ENCODE results near the gene CCDC169. TPM values are rescaled to one million over a fixed set of nuclear protein-coding genes. Genes with fewer than 3 reads are reported as not detected.
"Not testable (repeated sequence)": the region's sequence is repeated elsewhere in the genome, so short reads cannot be mapped to it uniquely, and the experiment has no call there.

CCDC169 gene
- total and polyA plus RNA-seq, 10 donors = 0.06 to 0.44 (median 0.13) TPM; not detected in 4

DNA sequence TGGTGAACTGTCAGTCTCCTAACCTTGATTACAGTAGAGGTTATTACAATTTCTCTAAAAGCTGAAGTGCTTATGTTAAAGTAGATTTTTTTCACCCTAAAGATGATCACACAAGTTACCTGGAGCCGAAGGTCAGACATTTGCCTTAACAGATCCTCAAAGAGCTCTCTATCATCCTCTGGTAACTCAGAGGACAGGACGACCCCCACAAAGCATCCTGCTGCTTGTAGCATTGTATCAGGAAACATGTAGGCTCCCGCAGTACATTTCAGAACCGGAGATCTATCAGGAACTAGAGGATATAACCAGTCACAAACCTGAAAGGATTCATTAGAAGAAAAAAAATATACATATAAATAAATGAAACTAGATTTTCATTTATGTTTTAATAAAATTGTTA lies 33.7 kb upstream of the CCDC169 start:
- Histone ChIP-seq H3K9me3 (no peaks in the 10 kb centered on the region), H3K36me3 (peaks cover 0 to 82% (median 36%) of the 10 kb centered on the region in 6 donors), H3K4me3 (no peak overlapping the region), H3K4me1 (peaks cover 0 to 49% (median 30%) of the 10 kb centered on the region in 6 donors), H3K27me3 (replicated peaks in 1 of 7) (no peaks in the 10 kb centered on the region), H3K27ac (no peak overlapping the region)
- intact Hi-C loops (cut with DNase I; ENCODE audit: low total_unique reads) = no loop called here
- WGBS, 5 donors = 75 to 88% (median 78%) methylated on average over 4 of the region's 4 CpGs
- TF ChIP-seq POLR2AphosphoS5 (IDR thresholded peaks at IDR 0.05) (no peak), POLR2A (IDR thresholded peaks at IDR 0.05) (no peak)
- TF ChIP-seq, protein P1, sequence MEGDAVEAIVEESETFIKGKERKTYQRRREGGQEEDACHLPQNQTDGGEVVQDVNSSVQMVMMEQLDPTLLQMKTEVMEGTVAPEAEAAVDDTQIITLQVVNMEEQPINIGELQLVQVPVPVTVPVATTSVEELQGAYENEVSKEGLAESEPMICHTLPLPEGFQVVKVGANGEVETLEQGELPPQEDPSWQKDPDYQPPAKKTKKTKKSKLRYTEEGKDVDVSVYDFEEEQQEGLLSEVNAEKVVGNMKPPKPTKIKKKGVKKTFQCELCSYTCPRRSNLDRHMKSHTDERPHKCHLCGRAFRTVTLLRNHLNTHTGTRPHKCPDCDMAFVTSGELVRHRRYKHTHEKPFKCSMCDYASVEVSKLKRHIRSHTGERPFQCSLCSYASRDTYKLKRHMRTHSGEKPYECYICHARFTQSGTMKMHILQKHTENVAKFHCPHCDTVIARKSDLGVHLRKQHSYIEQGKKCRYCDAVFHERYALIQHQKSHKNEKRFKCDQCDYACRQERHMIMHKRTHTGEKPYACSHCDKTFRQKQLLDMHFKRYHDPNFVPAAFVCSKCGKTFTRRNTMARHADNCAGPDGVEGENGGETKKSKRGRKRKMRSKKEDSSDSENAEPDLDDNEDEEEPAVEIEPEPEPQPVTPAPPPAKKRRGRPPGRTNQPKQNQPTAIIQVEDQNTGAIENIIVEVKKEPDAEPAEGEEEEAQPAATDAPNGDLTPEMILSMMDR (IDR thresholded peaks at IDR 0.05 in 8 of 11, conservative IDR thresholded peaks at IDR 0.05 in 3 of 11) = no peak
- DNase-seq = no peak

DNA sequence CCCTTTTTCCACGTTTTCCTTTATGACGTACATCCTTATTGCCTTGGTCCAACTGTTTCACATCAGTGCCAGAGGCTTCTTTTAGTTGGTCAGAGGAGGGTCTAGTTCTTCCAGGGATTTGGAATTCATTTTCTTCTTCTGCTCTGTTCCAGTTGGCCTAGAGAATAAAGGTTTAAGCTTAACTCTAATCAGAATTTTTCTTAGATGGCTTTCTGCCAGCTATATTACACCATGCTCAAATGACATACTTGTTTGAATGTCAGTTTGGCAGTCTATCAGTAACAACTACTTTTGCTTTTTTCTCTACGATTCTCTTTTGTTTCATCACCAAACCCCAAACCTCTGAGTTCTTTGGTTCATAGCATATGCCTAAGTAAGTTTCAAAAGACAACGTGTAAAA lies 31.7 kb upstream of the CCDC169 start:
- H3K4me1 ChIP-seq = peaks cover 0 to 36% (median 19%) of the 10 kb centered on the region in 6 donors
- peaks cover 0 to 89% (median 45%) of the 10 kb centered on the region in 6 donors for H3K36me3 ChIP-seq
- no peak for TF ChIP-seq POLR2A (IDR thresholded peaks at IDR 0.05)
- no peak for TF ChIP-seq POLR2AphosphoS5 (IDR thresholded peaks at IDR 0.05)
- TF ChIP-seq, protein P1 (IDR thresholded peaks at IDR 0.05 in 8 of 11, conservative IDR thresholded peaks at IDR 0.05 in 3 of 11) = no peak
- no peak overlapping the region for H3K27ac ChIP-seq
- no peak for DNase-seq
- intact Hi-C loops (cut with DNase I; ENCODE audit: low total_unique reads) = no loop called here
- no peaks in the 10 kb centered on the region for H3K27me3 ChIP-seq (replicated peaks in 1 of 7)
- no peaks in the 10 kb centered on the region for H3K9me3 ChIP-seq
- H3K4me3 ChIP-seq = no peak overlapping the region
- WGBS, 5 donors = 71 to 85% (median 76%) methylated on average over 4 of the region's 4 CpGs

DNA sequence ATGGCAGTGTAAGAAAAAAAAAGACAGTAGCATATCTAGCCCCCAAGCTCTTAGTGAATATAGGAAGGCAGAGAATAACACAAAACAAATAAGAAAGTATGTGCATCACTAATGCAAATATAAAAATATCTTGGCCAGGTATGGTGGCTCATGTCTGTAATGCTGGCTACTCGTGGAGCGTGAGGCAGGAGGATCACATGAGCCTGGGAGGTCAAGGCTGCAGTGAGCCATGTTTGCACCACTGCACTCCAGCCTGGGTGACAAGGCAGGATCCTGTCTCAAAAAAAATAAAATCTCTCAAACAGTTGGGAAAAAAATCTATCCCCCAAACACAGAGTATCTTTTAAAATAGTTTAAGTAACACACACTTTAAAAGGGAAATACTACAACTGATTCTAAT lies 31.2 kb upstream of the CCDC169 start:
- TF ChIP-seq, protein P1 (IDR thresholded peaks at IDR 0.05 in 8 of 11, conservative IDR thresholded peaks at IDR 0.05 in 3 of 11) = no peak
- TF ChIP-seq POLR2A (IDR thresholded peaks at IDR 0.05) = no peak
- TF ChIP-seq POLR2AphosphoS5 (IDR thresholded peaks at IDR 0.05) = no peak
- peaks cover 0 to 89% (median 49%) of the 10 kb centered on the region in 6 donors for H3K36me3 ChIP-seq
- 75 to 91% (median 79%) methylated on average over 2 of the region's 2 CpGs for WGBS, 5 donors

DNA sequence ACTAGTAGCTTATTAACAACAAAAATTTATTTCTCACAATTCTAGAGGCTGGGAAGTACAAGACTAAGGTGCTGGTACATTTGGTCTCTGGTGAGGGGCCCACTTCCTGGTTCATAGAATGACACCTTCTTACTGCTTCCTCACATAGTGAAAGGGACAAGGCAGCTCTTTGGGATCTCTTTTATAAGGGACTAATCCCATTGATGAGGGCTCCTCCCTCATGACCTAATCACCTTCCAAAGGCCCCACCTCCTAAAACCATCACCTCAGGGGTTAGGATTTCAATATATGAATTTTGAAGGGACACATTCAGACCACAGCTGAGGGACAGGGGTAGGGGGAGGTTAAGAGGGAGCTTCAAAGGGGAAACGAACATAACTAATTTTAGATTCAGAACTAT lies 28.3 kb upstream of the CCDC169 start:
- 63 to 82% (median 68%) methylated on average over 1 of the region's 1 CpG for WGBS, 5 donors

More for the DNA sequence above, 31.2 kb upstream of the CCDC169 start:
- Histone ChIP-seq H3K27me3 (replicated peaks in 1 of 7) (no peaks in the 10 kb centered on the region), H3K4me3 (no peak overlapping the region), H3K27ac (no peak overlapping the region), H3K9me3 (no peaks in the 10 kb centered on the region), H3K4me1 (peaks cover 0 to 31% (median 18%) of the 10 kb centered on the region in 6 donors)
- intact Hi-C loops (cut with DNase I; ENCODE audit: low total_unique reads) = no loop called here
- no peak for DNase-seq

DNA sequence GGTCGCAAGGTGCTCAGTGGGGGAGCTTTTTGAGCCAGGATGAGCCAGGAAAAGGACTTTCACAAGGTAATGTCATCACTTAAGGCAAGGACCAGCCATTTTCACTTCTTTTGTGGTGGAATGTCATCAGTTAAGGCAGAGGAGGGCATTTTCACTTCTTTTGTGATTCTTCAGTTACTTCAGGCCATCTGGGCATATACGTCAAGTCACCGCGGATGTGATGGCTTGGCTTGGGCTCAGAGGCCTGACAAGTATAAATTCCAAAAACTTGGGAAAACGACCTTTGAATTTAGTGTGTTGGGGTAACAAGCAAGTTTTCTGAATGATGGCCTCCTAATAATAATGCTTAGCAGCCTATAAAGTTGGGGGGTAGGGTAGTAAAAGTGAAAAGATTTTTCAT lies 27.3 kb upstream of the CCDC169 start:
- DNase-seq; H3K9me3 ChIP-seq; H3K4me3 ChIP-seq; H3K27ac ChIP-seq; intact Hi-C loops (cut with DNase I; ENCODE audit: low total_unique reads); H3K4me1 ChIP-seq; H3K27me3 ChIP-seq (replicated peaks in 1 of 7): not testable (repeated sequence)
- 81 to 88% (median 82%) methylated on average over 5 of the region's 5 CpGs for WGBS, 5 donors
- peaks cover 0 to 83% (median 54%) of the 10 kb centered on the region in 6 donors for H3K36me3 ChIP-seq

More for the DNA sequence above, 28.3 kb upstream of the CCDC169 start:
- Histone ChIP-seq H3K27me3 (replicated peaks in 1 of 7) (no peaks in the 10 kb centered on the region), H3K9me3 (no peaks in the 10 kb centered on the region), H3K4me3 (no peak overlapping the region), H3K27ac (no peak overlapping the region), H3K36me3 (peaks cover 0 to 93% (median 59%) of the 10 kb centered on the region in 6 donors), H3K4me1 (peaks cover 0 to 3% (median 0%) of the 10 kb centered on the region in 6 donors)
- TF ChIP-seq, protein P1 (IDR thresholded peaks at IDR 0.05 in 8 of 11, conservative IDR thresholded peaks at IDR 0.05 in 3 of 11) = no peak
- no peak for TF ChIP-seq POLR2A (IDR thresholded peaks at IDR 0.05)
- no peak for TF ChIP-seq POLR2AphosphoS5 (IDR thresholded peaks at IDR 0.05)
- intact Hi-C loops (cut with DNase I; ENCODE audit: low total_unique reads) = no loop called here
- no peak for DNase-seq

All from spleen (tissue), 11 donors.